Lower leg skin (tissue), 4 donors: ENCODE measurements around the gene KLHL2. TPM values are rescaled to one million over a fixed set of nuclear protein-coding genes. Genes with fewer than 3 reads are reported as not detected.

ENCODE experiments used
- DNase-seq, 2 donors: peaks; one replicate each; pipeline ENCODE4 v3.0.0-alpha.2; 2019; ENCODE audit warnings: low spot score in 2 of 2
- H3K4me3 ChIP-seq: fragments of 200-600 bp; sonication (generic); 2 replicates; pipeline ENCODE4 v1.5.1; 2017; ENCODE audit warnings: mild to moderate bottlenecking, low read depth; ENCODE audit not compliant: poor library complexity, severe bottlenecking
- CTCF ChIP-seq, 3 donors: fragments of 450-650 bp; IDR thresholded peaks; one replicate each; pipeline ENCODE4 v1.5.1; 2016; ENCODE audit warnings: antibody characterized with exemption in 3 of 3, mild to moderate bottlenecking in 3 of 3, moderate library complexity in 2 of 3
- POLR2A ChIP-seq, 2 donors: fragments of 450-650 bp; IDR thresholded peaks; one replicate each; pipeline ENCODE4 v1.6.1; 2016 to 2017; ENCODE audit warnings: antibody characterized with exemption in 2 of 2, mild to moderate bottlenecking in 1 of 2, moderate library complexity in 1 of 2
- WGBS, 2 donors: methylation state at CpG; one replicate each; pipeline ENCODE4 v1.1.5; 2018; 5-methylcytosine and 5-hydroxymethylcytosine counted together
- intact Hi-C: fragments of 100-400 bp; cut with DNase I; formaldehyde crosslinking; loops from one replicate; pipeline ENCODE4 v1.15.0; 2023; ENCODE audit warnings: low total_unique reads
- total RNA-seq, 4 donors: library from RNA; depleted of rRNA; stranded (reverse); fragments of >200 nt; gene quantifications; one replicate each; pipeline ENCODE4 v1.1.0, GENCODE V29; 2016

KLHL2 gene
- total RNA-seq, 4 donors from 2014 or later = 15.1 to 15.9 (median 15.7) TPM

- 85 to 95% methylated on average over 5 of the region's 5 CpGs for WGBS, 2 donors
- no peak for DNase-seq
- H3K4me3 ChIP-seq = no peak overlapping the region
- intact Hi-C loops = no loop called here
- TF ChIP-seq CTCF (IDR thresholded peaks at IDR 0.05) (no peak), POLR2A (IDR thresholded peaks at IDR 0.05) (no peak)
These were observed 144.2 kb downstream of the KLHL2 start for GRCh38 chr4:165351359-165352130.

DNA sequence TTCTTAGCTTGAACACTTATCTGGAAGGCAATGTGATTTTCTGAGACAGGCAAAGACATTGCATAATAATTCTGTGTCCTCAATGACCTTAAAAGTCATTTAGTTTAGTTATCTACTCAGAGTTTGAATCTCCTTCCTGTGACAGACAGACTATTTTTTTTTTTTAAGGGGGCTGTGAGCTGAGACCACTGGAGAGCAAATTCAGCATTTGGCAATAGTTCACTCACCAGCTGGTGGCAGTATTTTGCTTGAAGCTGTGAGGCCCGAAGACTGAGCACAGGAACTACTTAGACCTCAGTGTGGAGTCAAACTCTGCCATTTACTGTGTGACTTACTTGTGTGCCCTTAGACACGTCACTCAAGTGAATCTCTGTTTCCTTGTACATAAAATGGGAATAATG lies 148.5 kb downstream of the KLHL2 start:
- TF ChIP-seq POLR2A (IDR thresholded peaks at IDR 0.05) = no peak
- no peak for TF ChIP-seq CTCF (IDR thresholded peaks at IDR 0.05)
- WGBS, 2 donors = 12 to 17% methylated on average over 2 of the region's 2 CpGs
- H3K4me3 ChIP-seq = no peak overlapping the region
- intact Hi-C loops = no loop called here
- no peak for DNase-seq

- intact Hi-C loops = no loop called here
- no peak overlapping the region for H3K4me3 ChIP-seq
- TF ChIP-seq CTCF (IDR thresholded peaks at IDR 0.05) = no peak
- TF ChIP-seq POLR2A (IDR thresholded peaks at IDR 0.05) = no peak
- WGBS, 2 donors = 36 to 39% methylated on average over 2 of the region's 2 CpGs
- no peak for DNase-seq
These were observed 152.1 kb downstream of the KLHL2 start for GRCh38 chr4:165359506-165359905.

DNA sequence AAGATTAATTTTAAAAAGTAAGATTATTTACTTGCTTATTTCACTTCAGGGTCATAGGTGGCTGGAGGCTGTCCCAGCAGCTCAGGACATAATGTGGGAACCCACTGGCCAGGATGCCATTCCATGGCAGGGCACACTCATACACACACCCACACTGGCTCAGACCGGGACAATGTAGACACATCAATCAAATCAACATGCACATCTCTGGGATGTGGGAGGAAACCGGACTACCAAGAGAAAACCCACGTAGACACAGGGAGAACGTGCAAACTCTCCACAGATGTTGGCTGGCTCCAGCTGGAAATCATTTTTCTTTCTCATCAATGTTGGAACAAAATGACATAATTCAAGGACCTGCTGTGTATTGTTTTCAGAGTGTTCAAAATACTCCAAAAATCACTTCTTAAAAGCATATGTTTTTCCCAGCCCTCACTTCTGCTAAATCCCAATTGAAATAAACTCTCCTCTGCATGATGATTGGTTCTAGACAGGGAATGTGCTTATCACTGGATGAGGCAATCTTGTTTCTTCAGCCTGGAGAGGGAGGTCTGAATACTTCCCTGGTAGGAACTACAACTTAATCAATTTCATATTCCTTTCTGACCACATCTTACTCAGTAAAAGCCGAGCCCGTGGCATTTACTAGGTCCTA lies 152.8 kb downstream of the KLHL2 start:
- no peak for TF ChIP-seq CTCF (IDR thresholded peaks at IDR 0.05)
- no peak for TF ChIP-seq POLR2A (IDR thresholded peaks at IDR 0.05)
- no peak overlapping the region for H3K4me3 ChIP-seq
- WGBS, 2 donors = 48 to 54% methylated on average over 6 of the region's 6 CpGs
- intact Hi-C loops = no loop called here
- no peak for DNase-seq

- 73 to 80% methylated on average over 7 of the region's 7 CpGs for WGBS, 2 donors
- TF ChIP-seq POLR2A (IDR thresholded peaks at IDR 0.05) = no peak
- TF ChIP-seq CTCF (IDR thresholded peaks at IDR 0.05) = no peak
- intact Hi-C loops = no loop called here
- no peak for DNase-seq
- no peak overlapping the region for H3K4me3 ChIP-seq
These were observed 153.8 kb downstream of the KLHL2 start for GRCh38 chr4:165360985-165361670.
